GM18498 (cell line): ENCODE measurements around the gene HAUS7.

Experiments
- ATAC-seq: cut with Tn5 transposase; IDR thresholded peaks from one replicate; pipeline ENCODE4 v1.9.1; 2021; ENCODE audit warnings: mild to moderate bottlenecking, moderate library complexity; ENCODE audit not compliant: unreplicated experiment

The HAUS7 gene

GRCh38 chrX:153499876-153500275 lies 29.5 kb upstream of the HAUS7 start:
- ATAC-seq = no peak

GRCh38 chrX:153499341-153499740 lies 29.0 kb upstream of the HAUS7 start:
- ATAC-seq = no peak

GRCh38 chrX:153498453-153498852 lies 28.1 kb upstream of the HAUS7 start:
- no peak for ATAC-seq

- ATAC-seq = no peak
Measured at GRCh38 chrX:153496590-153496959, 26.2 kb upstream of the HAUS7 start.

- no peak for ATAC-seq
Measured at GRCh38 chrX:153495903-153496589, 25.7 kb upstream of the HAUS7 start.

- ATAC-seq = no peak
Measured at GRCh38 chrX:153495362-153495751, 25.0 kb upstream of the HAUS7 start.

- no peak for ATAC-seq
Measured at GRCh38 chrX:153494541-153495361, 24.4 kb upstream of the HAUS7 start, which contains the start of gene BGN. TSS of gene BGN (plus strand) at chrX:153494980. CDS start at chrX:153504632, 9,652 bp downstream.

- ATAC-seq = no peak
Measured at GRCh38 chrX:153494061-153494460, 23.7 kb upstream of the HAUS7 start.

- no peak for ATAC-seq
Measured at GRCh38 chrX:153493085-153493484, 22.7 kb upstream of the HAUS7 start.

- ATAC-seq = no peak
Measured at GRCh38 chrX:153492543-153492942, 22.2 kb upstream of the HAUS7 start.

- ATAC-seq = no peak
Measured at GRCh38 chrX:153491918-153492317, 21.5 kb upstream of the HAUS7 start.

- ATAC-seq = no peak
Measured at GRCh38 chrX:153491351-153491914, 21.1 kb upstream of the HAUS7 start.

- no peak for ATAC-seq
Measured at GRCh38 chrX:153490217-153490930, 20.0 kb upstream of the HAUS7 start.

- no peak for ATAC-seq
Measured at GRCh38 chrX:153488231-153488914, 18.0 kb upstream of the HAUS7 start.

- ATAC-seq = no peak
Measured at GRCh38 chrX:153487590-153488071, 17.3 kb upstream of the HAUS7 start.

GRCh38 chrX:153486171-153486570 lies 15.8 kb upstream of the HAUS7 start:
- no peak for ATAC-seq

- no peak for ATAC-seq
Measured at GRCh38 chrX:153485396-153486080, 15.2 kb upstream of the HAUS7 start.

- no peak for ATAC-seq
Measured at GRCh38 chrX:153482376-153483015, 12.1 kb upstream of the HAUS7 start.

- ATAC-seq = no peak
Measured at GRCh38 chrX:153481043-153481442, 10.7 kb upstream of the HAUS7 start.

GRCh38 chrX:153478746-153479145 lies 8.4 kb upstream of the HAUS7 start:
- no peak for ATAC-seq
